ENCODE measurements around the gene GALNT10.

DNA sequence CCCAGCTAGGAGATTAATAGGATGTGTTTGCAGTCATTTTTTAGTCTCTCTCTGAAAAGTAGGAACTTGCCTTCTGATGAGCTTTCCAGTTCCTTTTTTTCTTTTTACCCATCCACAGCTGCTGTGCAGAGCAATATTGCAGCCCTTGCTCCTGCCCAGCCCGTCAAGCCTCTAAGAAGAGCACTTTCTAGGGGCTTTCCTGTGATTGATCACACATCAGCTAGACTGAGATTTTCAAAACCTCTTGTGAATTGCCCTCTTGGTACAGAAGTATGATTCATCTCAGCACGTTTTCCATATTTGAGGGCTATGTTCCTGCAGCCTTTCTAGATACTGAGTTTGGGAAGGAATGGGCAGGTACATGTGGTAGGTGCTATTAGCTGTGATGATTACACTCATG, 93.9 kb downstream of the GALNT10 start:
- TF ChIP-seq POLR2A (IDR thresholded peaks at IDR 0.05) = no peak
- TF ChIP-seq, protein P1, sequence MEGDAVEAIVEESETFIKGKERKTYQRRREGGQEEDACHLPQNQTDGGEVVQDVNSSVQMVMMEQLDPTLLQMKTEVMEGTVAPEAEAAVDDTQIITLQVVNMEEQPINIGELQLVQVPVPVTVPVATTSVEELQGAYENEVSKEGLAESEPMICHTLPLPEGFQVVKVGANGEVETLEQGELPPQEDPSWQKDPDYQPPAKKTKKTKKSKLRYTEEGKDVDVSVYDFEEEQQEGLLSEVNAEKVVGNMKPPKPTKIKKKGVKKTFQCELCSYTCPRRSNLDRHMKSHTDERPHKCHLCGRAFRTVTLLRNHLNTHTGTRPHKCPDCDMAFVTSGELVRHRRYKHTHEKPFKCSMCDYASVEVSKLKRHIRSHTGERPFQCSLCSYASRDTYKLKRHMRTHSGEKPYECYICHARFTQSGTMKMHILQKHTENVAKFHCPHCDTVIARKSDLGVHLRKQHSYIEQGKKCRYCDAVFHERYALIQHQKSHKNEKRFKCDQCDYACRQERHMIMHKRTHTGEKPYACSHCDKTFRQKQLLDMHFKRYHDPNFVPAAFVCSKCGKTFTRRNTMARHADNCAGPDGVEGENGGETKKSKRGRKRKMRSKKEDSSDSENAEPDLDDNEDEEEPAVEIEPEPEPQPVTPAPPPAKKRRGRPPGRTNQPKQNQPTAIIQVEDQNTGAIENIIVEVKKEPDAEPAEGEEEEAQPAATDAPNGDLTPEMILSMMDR (IDR thresholded peaks at IDR 0.05) = no peak
